Transverse colon (tissue), 4 donors: Measurements from ENCODE around the gene WDFY2.

Experiments used
- CTCF ChIP-seq, 5 experiments: fragments of 200-600 bp in 3 of 5; fragments of 450-650 bp in 2 of 5; sonication (generic) in 3 of 5; IDR thresholded peaks; 1 replicate in 2 of 5; 2 replicates in 3 of 5; pipeline ENCODE4 v1.5.1; 2016 to 2017; ENCODE audit warnings: antibody characterized with exemption in 5 of 5, inconsistent platforms in 3 of 5, mild to moderate bottlenecking in 2 of 5, moderate library complexity in 1 of 5
- POLR2A ChIP-seq: fragments of 450-650 bp; IDR thresholded peaks from one replicate; pipeline ENCODE4 v1.6.1; 2016; ENCODE audit warnings: antibody characterized with exemption, mild to moderate bottlenecking, moderate library complexity
- POLR2AphosphoS5 ChIP-seq, 3 donors: sonication (generic); formaldehyde crosslinking; IDR thresholded peaks; one replicate each; pipeline ENCODE4 v1.6.1; 2016; ENCODE audit warnings: antibody characterized with exemption in 3 of 3

- no peak for TF ChIP-seq POLR2A
- TF ChIP-seq POLR2AphosphoS5 (IDR thresholded peaks at IDR 0.05) = no peak
- TF ChIP-seq CTCF (IDR thresholded peaks at IDR 0.05) = no peak
Observed at GRCh38 chr13:51589793-51590192, 5.5 kb downstream of the WDFY2 start.
